Suprapubic skin (tissue), 4 donors: ENCODE data around the gene SMAD7.

Experiments used
- CTCF ChIP-seq, 2 donors: fragments of 200-600 bp in 1 of 2; fragments of 450-650 bp in 1 of 2; sonication (generic) in 1 of 2; IDR thresholded peaks; one replicate each; pipeline ENCODE4 v1.5.1; 2016 to 2019; ENCODE audit warnings: antibody characterized with exemption in 2 of 2, mild to moderate bottlenecking in 1 of 2, moderate library complexity in 1 of 2
- EP300 ChIP-seq: sonication (generic); formaldehyde crosslinking; IDR thresholded peaks from one replicate; pipeline ENCODE4 v1.6.1; 2017; ENCODE audit warnings: antibody characterized with exemption
- POLR2A ChIP-seq, 2 donors: fragments of 450-650 bp; IDR thresholded peaks; one replicate each; pipeline ENCODE4 v1.6.1; 2017; ENCODE audit warnings: antibody characterized with exemption in 2 of 2, mild to moderate bottlenecking in 2 of 2, moderate library complexity in 2 of 2
- POLR2AphosphoS5 ChIP-seq, 3 donors: sonication (generic); formaldehyde crosslinking; IDR thresholded peaks; one replicate each; pipeline ENCODE4 v1.6.1; 2017; ENCODE audit warnings: antibody characterized with exemption in 3 of 3

DNA sequence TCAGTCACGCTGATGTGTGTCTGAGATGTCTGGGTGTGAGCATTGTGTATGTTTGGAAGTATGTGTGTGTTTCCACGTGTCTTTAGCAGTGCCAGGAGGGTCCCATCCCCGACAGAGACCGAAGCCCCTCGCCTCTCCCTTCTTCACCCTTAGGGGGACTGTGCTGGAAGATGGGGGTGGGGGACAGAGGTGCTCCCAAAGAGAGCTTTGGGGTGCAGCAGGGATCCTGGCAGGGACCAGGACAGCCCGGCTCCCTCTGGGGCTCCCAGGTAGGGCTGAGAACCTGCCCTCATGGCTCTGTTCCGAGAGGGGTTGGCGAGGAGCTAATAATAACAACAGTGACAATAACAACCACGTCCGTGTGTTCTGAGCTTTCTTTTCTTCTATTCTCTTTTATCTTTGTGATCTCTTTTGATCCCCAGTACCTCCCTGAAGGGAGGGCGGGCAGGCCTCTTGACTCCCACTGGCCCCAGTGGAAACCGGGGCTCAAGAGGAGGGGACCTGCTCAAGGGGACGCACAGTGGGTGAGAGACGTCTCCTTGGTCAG lies 57.6 kb downstream of the SMAD7 start:
- TF ChIP-seq POLR2A (IDR thresholded peaks at IDR 0.05) (no peak), POLR2AphosphoS5 (IDR thresholded peaks at IDR 0.05) (no peak), CTCF (IDR thresholded peaks at IDR 0.05) (no peak), EP300 (no peak)
